22Rv1 (cell line): Measurements from ENCODE around the gene TFPI.

Experiments used
- CTCF ChIP-seq: fragments of 450-650 bp; IDR thresholded peaks from 2 replicates; pipeline ENCODE4 v1.5.1; 2017; ENCODE audit warnings: mild to moderate bottlenecking
- ZFX ChIP-seq: fragments of 450-650 bp; IDR thresholded peaks from 2 replicates; pipeline ENCODE4 v1.6.1; 2017; ENCODE audit warnings: antibody characterized with exemption, borderline replicate concordance

DNA sequence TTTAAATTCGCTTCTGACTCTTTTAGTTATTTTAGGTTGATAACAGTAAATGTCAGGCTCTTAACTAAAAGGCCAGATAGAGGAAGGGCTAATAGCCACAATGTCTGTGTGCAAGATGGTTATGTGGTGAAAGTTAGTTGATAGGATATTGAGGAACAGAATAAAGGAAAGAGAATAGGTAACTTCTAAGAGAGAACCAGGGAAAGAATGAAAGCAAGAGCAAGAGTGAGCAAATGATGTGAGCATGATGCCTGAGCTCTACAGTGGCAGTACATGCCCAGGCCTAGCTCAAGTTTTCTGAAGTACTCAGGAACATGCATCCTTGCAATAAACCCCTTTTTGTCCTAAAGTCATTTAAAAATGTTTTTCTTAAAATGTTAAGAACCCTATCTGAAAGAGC is 12.5 kb upstream of the TFPI start:
- TF ChIP-seq CTCF (no peak), ZFX (no peak)
